K562 (cell line): ENCODE results near the gene R3HDM2. TPM values are rescaled to one million over a fixed set of nuclear protein-coding genes. Genes with fewer than 3 reads are reported as not detected.

ENCODE experiments used
- ATAC-seq: fragments of 200-7000 bp; cut with Tn5 transposase; 3 replicates; pipeline ENCODE4 v1.9.1; 2020; ENCODE audit warnings: moderate library complexity
- BruUV-seq: library from RNA; stranded (reverse); fragments of 400-500 nt; replicated peaks from 2 replicates; lab custom pipeline; 2021; lab: Mats Ljungman, UMichigan
- CTCF ChIA-PET: fragments of 300-600 bp; formaldehyde crosslinking; extraction: SDS; loops from one replicate; lab custom pipeline; 2021; ENCODE audit warnings: low intra/inter-chr PET ratio; lab: Yijun Ruan, JAX
- POLR2A ChIA-PET: fragments of 300-600, 350-650 bp; sonication (Branson Sonifier 250); formaldehyde crosslinking; extraction: SDS; loops from one replicate; lab custom pipeline; 2021; ENCODE audit warnings: antibody characterized with exemption, inconsistent platforms; lab: Yijun Ruan, JAX
- DNase-seq, 4 experiments: peaks; one replicate each; pipeline versions ENCODE4 v3.0.0 to v3.0.0-alpha.2; 2011 to 2018; ENCODE audit warnings: low spot score in 3 of 4, mixed read lengths in 3 of 4; ENCODE audit errors: extremely low read depth in 1 of 4
- FAIRE-seq: peaks from 2 replicates; lab custom pipeline; 2011; peaks lifted over from hg19 to GRCh38; lab: Jason Lieb, UNC
- H2AFZ ChIP-seq: 2 replicates; pipeline ENCODE4 v1.6.0; 2011; ENCODE audit warnings: low read depth, low read length, control low read depth, inconsistent platforms
- H3K27ac ChIP-seq: fragments of 200-600 bp; 3 replicates; pipeline ENCODE4 v1.8.0; 2011; ENCODE audit warnings: low read depth, mild to moderate bottlenecking, control low read depth, inconsistent platforms, low read length, moderate library complexity, mixed read lengths; ENCODE audit errors: extremely low read depth
- H3K27me3 ChIP-seq, 2 experiments: fragments of 300-600 bp in 1 of 2; 2 replicates in 1 of 2; 3 replicates in 1 of 2; pipeline versions ENCODE4 v1.6.0 to v1.8.0; 2011; ENCODE audit warnings: inconsistent platforms in 2 of 2, low read length in 2 of 2, mild to moderate bottlenecking in 1 of 2, mixed read lengths in 1 of 2, moderate library complexity in 1 of 2; ENCODE audit not compliant: control insufficient read depth in 2 of 2, insufficient read depth in 2 of 2
- H3K36me3 ChIP-seq: fragments of 300-600 bp; 3 replicates; pipeline ENCODE4 v1.8.0; 2011; ENCODE audit warnings: mild to moderate bottlenecking, low read length, inconsistent platforms; ENCODE audit not compliant: control insufficient read depth, insufficient read depth
- H3K4me1 ChIP-seq, 2 experiments: fragments of 200-600 bp in 1 of 2; replicated peaks in 1 of 2; 2 replicates in 1 of 2; 3 replicates in 1 of 2; pipeline versions ENCODE4 v1.5.1 to v1.8.0; 2011; ENCODE audit warnings: inconsistent platforms in 2 of 2, low read length in 2 of 2, mild to moderate bottlenecking in 1 of 2, mixed read lengths in 1 of 2, moderate library complexity in 1 of 2; ENCODE audit not compliant: control insufficient read depth in 2 of 2, insufficient read depth in 2 of 2
- H3K4me2 ChIP-seq: 2 replicates; pipeline ENCODE4 v1.6.1; 2011; ENCODE audit warnings: low read length, control low read depth, inconsistent platforms, mixed read lengths; ENCODE audit not compliant: insufficient read depth
- H3K4me3 ChIP-seq: fragments of 200-600 bp; sonication (generic), shearing (Covaris generic); 2 replicates; pipeline ENCODE4 v1.5.1; 2016; ENCODE audit warnings: control low read depth, inconsistent platforms
- H3K79me2 ChIP-seq: fragments of 200-600 bp; 3 replicates; pipeline ENCODE4 v1.8.0; 2011; ENCODE audit warnings: low read length, inconsistent platforms; ENCODE audit not compliant: control insufficient read depth, insufficient read depth
- H3K9ac ChIP-seq, 2 experiments: 2 replicates each; pipeline versions ENCODE4 v1.6.0 to v1.6.1; 2011; ENCODE audit warnings: low read depth in 2 of 2, low read length in 2 of 2, control low read depth in 1 of 2, inconsistent platforms in 1 of 2, mild to moderate bottlenecking in 1 of 2, mixed read lengths in 1 of 2; ENCODE audit not compliant: insufficient read depth in 1 of 2
- H3K9me1 ChIP-seq: one replicate; pipeline ENCODE4 v1.6.0; 2011; ENCODE audit warnings: inconsistent platforms, mild to moderate bottlenecking, low read length, moderate library complexity; ENCODE audit not compliant: control insufficient read depth, insufficient read depth
- H3K9me3 ChIP-seq: replicated peaks from 2 replicates; pipeline ENCODE4 v1.5.1; 2011; ENCODE audit warnings: low read depth, low read length, inconsistent platforms; ENCODE audit not compliant: control insufficient read depth, insufficient read depth
- H4K20me1 ChIP-seq: replicated peaks from 2 replicates; pipeline ENCODE4 v1.6.1; 2011; ENCODE audit warnings: low read length, inconsistent platforms, mixed read lengths; ENCODE audit not compliant: control insufficient read depth, insufficient read depth
- BDP1 ChIP-seq: IDR thresholded peaks from 3 replicates; pipeline ENCODE4 v1.6.1; 2011; ENCODE audit not compliant: insufficient read length, insufficient read depth
- HNRNPUL1 ChIP-seq: fragments of 200-400 bp; formaldehyde crosslinking; IDR thresholded peaks from 2 replicates; pipeline ENCODE4 v1.6.1; 2017; ENCODE audit warnings: low read length
- NR2C1 ChIP-seq, 2 experiments: fragments of 450-650 bp; IDR thresholded peaks; 2 replicates each; pipeline ENCODE4 v1.6.1; 2017; ENCODE audit warnings: mild to moderate bottlenecking in 2 of 2, antibody characterized with exemption in 1 of 2, inconsistent platforms in 1 of 2, missing compliant biosample characterization in 1 of 2, missing genetic modification characterization in 1 of 2
- RBBP5 ChIP-seq: fragments of 200-600 bp; sonication (generic); IDR thresholded peaks from 2 replicates; pipeline ENCODE4 v1.6.1; 2012; ENCODE audit warnings: borderline replicate concordance, mild to moderate bottlenecking, low read length, control low read depth, inconsistent platforms; ENCODE audit not compliant: insufficient read depth, poor library complexity, severe bottlenecking
- RBM14 ChIP-seq: fragments of 200-400 bp; formaldehyde crosslinking; IDR thresholded peaks from 2 replicates; pipeline ENCODE4 v1.6.1; 2018; ENCODE audit warnings: low read depth, mild to moderate bottlenecking, low read length, moderate library complexity, borderline replicate concordance; ENCODE audit not compliant: insufficient read depth
- TAF1 ChIP-seq: IDR thresholded peaks from 2 replicates; pipeline ENCODE4 v1.6.1; 2011; ENCODE audit warnings: mild to moderate bottlenecking, low read length, moderate library complexity; ENCODE audit not compliant: insufficient read depth, control insufficient read depth, severe bottlenecking; ENCODE audit errors: extremely low read depth
- TGIF2 ChIP-seq: sonication (generic); formaldehyde crosslinking; IDR thresholded peaks from 2 replicates; pipeline ENCODE4 v1.8.1; 2022; ENCODE audit warnings: mild to moderate bottlenecking, missing genetic modification reagents, moderate library complexity
- ZBED1 ChIP-seq: IDR thresholded peaks from 2 replicates; pipeline ENCODE4 v1.6.1; 2014
- ZBTB8A ChIP-seq: fragments of 450-650 bp; IDR thresholded peaks from 2 replicates; pipeline ENCODE4 v1.6.1; 2018; ENCODE audit warnings: mild to moderate bottlenecking, moderate library complexity; ENCODE audit not compliant: partially characterized antibody
- ZC3H8 ChIP-seq: fragments of 450-650 bp; IDR thresholded peaks from 2 replicates; pipeline ENCODE4 v1.6.1; 2017
- ZFP36 ChIP-seq: fragments of 150-350 bp; IDR thresholded peaks from 2 replicates; pipeline ENCODE4 v1.6.1; 2018; ENCODE audit warnings: low read length, low read depth; ENCODE audit not compliant: partially characterized antibody
- ZNF263 ChIP-seq: sonication (generic); formaldehyde crosslinking; IDR thresholded peaks from 2 replicates; pipeline ENCODE4 v1.8.0; 2022; ENCODE audit warnings: mild to moderate bottlenecking, missing genetic modification reagents, borderline replicate concordance
- ZNF644 ChIP-seq: fragments of 200-800 bp; sonication (Bioruptor generic); IDR thresholded peaks from 2 replicates; pipeline ENCODE4 v1.6.1; 2016; ENCODE audit warnings: low read depth, missing genetic modification characterization, missing compliant biosample characterization
- ZNF707 ChIP-seq: fragments of 250-450 bp; sonication (Bioruptor Pico); conservative IDR thresholded peaks from 2 replicates; pipeline ENCODE4 v1.8.0; 2022; ENCODE audit warnings: inconsistent platforms, mild to moderate bottlenecking, moderate library complexity
- in situ Hi-C: fragments of 300-500 bp; cut with MboI; formaldehyde crosslinking; loops from 4 replicates; pipeline ENCODE4 v1.15.0; 2018; ENCODE audit warnings: inconsistent platforms, mixed read lengths
- intact Hi-C: fragments of 100-400 bp; cut with micrococcal nuclease; formaldehyde crosslinking; loops from 2 replicates; pipeline ENCODE4 v1.14.2; 2022
- polyA plus RNA-seq, 8 experiments: library from polyadenylated mRNA; depleted of rRNA in 4 of 8; stranded (reverse) in 5 of 8; unstranded in 3 of 8; fragments of >200 nt; fragmentation: Nextera tagmentation in 2 of 8; fragmentation: Illumina TruSeq in 1 of 8; extraction: Ambion mirVana in 2 of 8; extraction: Trizol in 1 of 8; gene quantifications; 2 replicates each; pipeline versions ENCODE4 v1.2.1 to v1.2.3, GENCODE V29; 2011 to 2014; ENCODE audit warnings: inconsistent platforms in 1 of 8, missing spikeins in 1 of 8
- total RNA-seq, 7 experiments: library from RNA; depleted of rRNA in 6 of 7; stranded (reverse); fragments of >200 nt in 6 of 7; fragmentation: Illumina TruSeq in 2 of 7; extraction: Trizol in 2 of 7; gene quantifications; 2 replicates each; pipeline versions ENCODE4 v1.2.1 to v1.2.3, GENCODE V29; 2011 to 2021; ENCODE audit warnings: low replicate concordance in 1 of 7

R3HDM2 gene
- total and polyA plus RNA-seq, 9 of the 15 experiments (the other 6 are each of a cell fraction or from before 2014, with no cell fraction given) = 3.3 to 18.8 (median 9.0) TPM

- intact Hi-C loops = no loop called here
- H3K4me2 ChIP-seq = no peak overlapping the region
- DNase-seq = no peak
- no peaks in the 10 kb centered on the region for H3K27me3 ChIP-seq
- no peak for ATAC-seq
- TF ChIP-seq TAF1 (no peak), ZNF644 (tag) (no peak), HNRNPUL1 (no peak), ZNF707 (CRISPR knock-in tag) (no peak), RBBP5 (no peak), NR2C1 (IDR thresholded peaks at IDR 0.05) (no peak), NR2C1 (tag; IDR thresholded peaks at IDR 0.05) (no peak), ZBED1 (no peak), ZNF263 (CRISPR knock-in tag) (no peak), ZBTB8A (no peak), TGIF2 (CRISPR knock-in tag) (no peak), ZFP36 (no peak), RBM14 (no peak), ZC3H8 (no peak), BDP1 (no peak)
- POLR2A ChIA-PET = interaction anchor here (0.6 to 1.8 kb wide), 3 partner anchors 11 to 302 kb away, joined by 3 to 6 read pairs (median 4); no protein-coding TSS in a partner anchor
- no peaks in the 10 kb centered on the region for H3K9me3 ChIP-seq
- no peaks in the 10 kb centered on the region for H3K36me3 ChIP-seq
- H3K9me1 ChIP-seq = no peaks in the 10 kb centered on the region
- H2AFZ ChIP-seq = no peak overlapping the region
- FAIRE-seq = no peak
- H3K27ac ChIP-seq = no peak overlapping the region
- H3K79me2 ChIP-seq = no peaks in the 10 kb centered on the region
- CTCF ChIA-PET = no interaction called here
- in situ Hi-C loops = no loop called here
- H3K9ac ChIP-seq = no peak overlapping the region
- H3K4me3 ChIP-seq = no peak overlapping the region
- no TSS peak for BruUV-seq
- no peaks in the 10 kb centered on the region for H3K4me1 ChIP-seq
- no peaks in the 10 kb centered on the region for H4K20me1 ChIP-seq
Observed at GRCh38 chr12:57367121-57367520, 63.7 kb downstream of the R3HDM2 start.
